D721Med (cell line): ENCODE results near the gene CALR.
A peak's percentile ranks its signal among the peaks of the same experiment; 100 is the strongest.

Experiments used
- DNase-seq: peaks from one replicate; pipeline ENCODE4 v3.0.0; 2011; ENCODE audit warnings: low spot score; ENCODE audit not compliant: insufficient read length
- FAIRE-seq: peaks from 2 replicates; lab custom pipeline; 2011; peaks lifted over from hg19 to GRCh38; lab: Jason Lieb, UNC
- CTCF ChIP-seq: IDR thresholded peaks from 2 replicates; pipeline ENCODE4 v1.5.1; 2012; ENCODE audit warnings: mild to moderate bottlenecking, control low read depth; ENCODE audit not compliant: insufficient read depth; ENCODE audit errors: missing control alignments

The CALR gene

GRCh38 chr19:12922959-12923358 lies 15.4 kb upstream of the CALR start:
- no peak for TF ChIP-seq CTCF
- DNase-seq (no peak), FAIRE-seq (no peak)

- DNase-seq (no peak), FAIRE-seq (no peak)
- no peak for TF ChIP-seq CTCF
Observed at GRCh38 chr19:12924621-12925310, 13.6 kb upstream of the CALR start.

- DNase-seq: no peak
- no peak for FAIRE-seq
- no peak for TF ChIP-seq CTCF
Observed at GRCh38 chr19:12930002-12930645, 8.3 kb upstream of the CALR start.

GRCh38 chr19:12932392-12933286 lies 5.8 kb upstream of the CALR start:
- TF ChIP-seq CTCF: no peak
- FAIRE-seq (no peak), DNase-seq (no peak)

- DNase-seq (peak; percentile 82), FAIRE-seq (no peak)
- TF ChIP-seq CTCF: no peak
Observed at GRCh38 chr19:12933287-12934072, 4.9 kb upstream of the CALR start, which contains the start of gene FARSA. TSS of gene FARSA (minus strand) at chr19:12933711. CDS start at chr19:12933696, 15 bp downstream.

GRCh38 chr19:12935071-12935470 lies 3.3 kb upstream of the CALR start:
- no peak for TF ChIP-seq CTCF
- FAIRE-seq: no peak
- no peak for DNase-seq
